H9 (cell line): ENCODE measurements around the gene KIF6. TPM values are rescaled to one million over a fixed set of nuclear protein-coding genes. Genes with fewer than 3 reads are reported as not detected.

Source experiments
- DNase-seq: peaks from one replicate; pipeline ENCODE4 v3.0.0-alpha.2; 2017
- H2AFZ ChIP-seq: one replicate; pipeline ENCODE4 v1.6.1; 2013; ENCODE audit warnings: mild to moderate bottlenecking, low read length, control low read depth, moderate library complexity
- H2AK5ac ChIP-seq: 2 replicates; pipeline ENCODE4 v1.6.1; 2013; ENCODE audit warnings: low read length, control low read depth, mixed read lengths; ENCODE audit not compliant: insufficient read length
- H2BK120ac ChIP-seq: one replicate; pipeline ENCODE4 v1.6.1; 2013; ENCODE audit warnings: low read depth, mild to moderate bottlenecking, low read length, control low read depth, inconsistent platforms; ENCODE audit not compliant: poor library complexity, severe bottlenecking
- H2BK12ac ChIP-seq: 2 replicates; pipeline ENCODE4 v1.6.1; 2013; ENCODE audit warnings: low read length, control low read depth, mixed read lengths, low read depth; ENCODE audit not compliant: insufficient read length
- H2BK15ac ChIP-seq: 2 replicates; pipeline ENCODE4 v1.6.1; 2013; ENCODE audit warnings: low read depth, low read length, control low read depth
- H2BK20ac ChIP-seq: one replicate; pipeline ENCODE4 v1.6.1; 2013; ENCODE audit warnings: low read depth, mild to moderate bottlenecking, low read length, control low read depth, inconsistent platforms; ENCODE audit not compliant: poor library complexity, severe bottlenecking
- H2BK5ac ChIP-seq: 2 replicates; pipeline ENCODE4 v1.6.1; 2013; ENCODE audit warnings: low read length, control low read depth, mixed read lengths; ENCODE audit not compliant: insufficient read length
- H3K14ac ChIP-seq: 2 replicates; pipeline ENCODE4 v1.6.1; 2013; ENCODE audit warnings: low read length, control low read depth; ENCODE audit not compliant: insufficient read depth
- H3K18ac ChIP-seq: 2 replicates; pipeline ENCODE4 v1.6.1; 2013; ENCODE audit warnings: low read depth, mild to moderate bottlenecking, mixed read lengths, low read length, control low read depth; ENCODE audit not compliant: insufficient read length
- H3K23ac ChIP-seq: 2 replicates; pipeline ENCODE4 v1.6.1; 2013; ENCODE audit warnings: low read length, control low read depth, mixed read lengths, low read depth; ENCODE audit not compliant: insufficient read length
- H3K23me2 ChIP-seq: 2 replicates; pipeline ENCODE4 v1.6.1; 2013; ENCODE audit warnings: low read depth, mild to moderate bottlenecking, mixed read lengths, low read length, control low read depth; ENCODE audit not compliant: insufficient read length, poor library complexity, severe bottlenecking
- H3K27ac ChIP-seq: 2 replicates; pipeline ENCODE4 v1.5.1; 2013; ENCODE audit warnings: low read length, control low read depth, mixed read lengths, low read depth; ENCODE audit not compliant: insufficient read length
- H3K27me3 ChIP-seq: 2 replicates; pipeline ENCODE4 v1.6.1; 2013; ENCODE audit warnings: low read length, control low read depth, inconsistent platforms; ENCODE audit not compliant: insufficient read depth
- H3K4ac ChIP-seq: 2 replicates; pipeline ENCODE4 v1.6.1; 2013; ENCODE audit warnings: low read depth, mild to moderate bottlenecking, control low read depth, inconsistent platforms, low read length, moderate library complexity
- H3K4me1 ChIP-seq: 2 replicates; pipeline ENCODE4 v1.6.1; 2013; ENCODE audit warnings: low read length, control low read depth, inconsistent platforms; ENCODE audit not compliant: insufficient read depth
- H3K4me2 ChIP-seq: 2 replicates; pipeline ENCODE4 v1.6.1; 2013; ENCODE audit warnings: low read length, control low read depth, mixed read lengths; ENCODE audit not compliant: insufficient read length, insufficient read depth
- H3K56ac ChIP-seq: 2 replicates; pipeline ENCODE4 v1.6.1; 2013; ENCODE audit warnings: low read depth, mild to moderate bottlenecking, mixed read lengths, low read length, control low read depth; ENCODE audit not compliant: insufficient read length
- H3K79me1 ChIP-seq: 2 replicates; pipeline ENCODE4 v1.6.1; 2013; ENCODE audit warnings: low read depth, mild to moderate bottlenecking, moderate library complexity, low read length, control low read depth, inconsistent platforms; ENCODE audit not compliant: insufficient read depth, poor library complexity, severe bottlenecking
- H3K79me2 ChIP-seq: 2 replicates; pipeline ENCODE4 v1.6.1; 2013; ENCODE audit warnings: low read length, control low read depth, inconsistent platforms; ENCODE audit not compliant: insufficient read depth
- H3K9ac ChIP-seq: 2 replicates; pipeline ENCODE4 v1.6.1; 2013; ENCODE audit warnings: low read length, control low read depth, mixed read lengths; ENCODE audit not compliant: insufficient read length; ENCODE audit errors: extremely low read depth
- H3K9me3 ChIP-seq: one replicate; pipeline ENCODE4 v1.6.1; 2013; ENCODE audit warnings: low read depth, low read length, inconsistent platforms; ENCODE audit not compliant: control insufficient read depth
- H3T11ph ChIP-seq: one replicate; pipeline ENCODE4 v1.6.1; 2013; ENCODE audit warnings: mild to moderate bottlenecking, low read length, control low read depth, inconsistent platforms
- H4K20me1 ChIP-seq: one replicate; pipeline ENCODE4 v1.6.1; 2013; ENCODE audit not compliant: control insufficient read depth, insufficient read length, insufficient read depth
- H4K5ac ChIP-seq: 2 replicates; pipeline ENCODE4 v1.6.1; 2013; ENCODE audit warnings: low read depth, mild to moderate bottlenecking, mixed read lengths, low read length, control low read depth; ENCODE audit not compliant: insufficient read length
- H4K8ac ChIP-seq: replicated peaks from 2 replicates; pipeline ENCODE4 v1.6.1; 2013; ENCODE audit warnings: low read length, control low read depth, mixed read lengths, low read depth; ENCODE audit not compliant: insufficient read length
- H4K91ac ChIP-seq: 2 replicates; pipeline ENCODE4 v1.6.1; 2013; ENCODE audit warnings: low read depth, mild to moderate bottlenecking, moderate library complexity, mixed read lengths, low read length, control low read depth; ENCODE audit not compliant: insufficient read length
- H3K27ac Mint-ChIP-seq, 3 experiments: 2 replicates in 2 of 3; 3 replicates in 1 of 3; pipeline ENCODE4 v1.8.0; 2020 to 2021; ENCODE audit warnings: mixed read lengths in 3 of 3, mild to moderate bottlenecking in 1 of 3, moderate library complexity in 1 of 3
- H3K27me3 Mint-ChIP-seq: 2 replicates; pipeline ENCODE4 v1.8.0; 2021; ENCODE audit warnings: low read depth, mild to moderate bottlenecking, moderate library complexity, mixed read lengths
- H3K36me3 Mint-ChIP-seq, 3 experiments: 2 replicates in 2 of 3; 3 replicates in 1 of 3; pipeline ENCODE4 v1.8.0; 2020 to 2021; ENCODE audit warnings: low read depth in 3 of 3, mixed read lengths in 3 of 3; ENCODE audit not compliant: insufficient read depth in 1 of 3
- H3K4me1 Mint-ChIP-seq, 2 experiments: 2 replicates each; pipeline ENCODE4 v1.8.0; 2020; ENCODE audit warnings: mixed read lengths in 2 of 2
- H3K4me3 Mint-ChIP-seq, 2 experiments: 2 replicates in 1 of 2; 3 replicates in 1 of 2; pipeline ENCODE4 v1.8.0; 2020 to 2021; ENCODE audit warnings: mild to moderate bottlenecking in 2 of 2, mixed read lengths in 2 of 2, moderate library complexity in 1 of 2
- H3K9me3 Mint-ChIP-seq, 2 experiments: 2 replicates in 1 of 2; 3 replicates in 1 of 2; pipeline ENCODE4 v1.8.0; 2020; ENCODE audit warnings: mild to moderate bottlenecking in 2 of 2, mixed read lengths in 2 of 2, moderate library complexity in 1 of 2
- CTCF ChIP-seq: fragments of 200-600 bp; sonication (generic); conservative IDR thresholded peaks from 3 replicates; pipeline ENCODE4 v1.8.0; 2021; ENCODE audit warnings: antibody characterized with exemption, mild to moderate bottlenecking
- WGBS: extraction: QIAGEN DNeasy Blood & Tissue Kit; methylation state at CpG from one replicate; pipeline ENCODE4 v1.1.7; 2013; ENCODE audit warnings: missing lambda C conversion rate, low lambda C conversion rate, mixed read lengths; ENCODE audit not compliant: insufficient read length; ENCODE audit errors: extremely low coverage; 5-methylcytosine and 5-hydroxymethylcytosine counted together
- total RNA-seq: library from RNA; stranded (reverse); gene quantifications from 2 replicates; pipeline ENCODE4 v1.2.1, GENCODE V29; 2021

Gene KIF6
- total RNA-seq, 1 experiment from 2014 or later: 0.63 TPM

- no peaks in the 10 kb centered on the region for H3K4me1 ChIP-seq
- no CpG with 5 or more reads among the region's 1 CpG for WGBS
- no peaks in the 10 kb centered on the region for H3K9me3 ChIP-seq
- H3K27ac ChIP-seq: no peak overlapping the region
- no peaks in the 10 kb centered on the region for H3K27me3 Mint-ChIP-seq
- no peak overlapping the region for H3K18ac ChIP-seq
- H3T11ph ChIP-seq: no peak overlapping the region
- H4K5ac ChIP-seq: no peak overlapping the region
- no peaks in the 10 kb centered on the region for H3K79me1 ChIP-seq
- H4K8ac ChIP-seq: no peak overlapping the region
- no peak overlapping the region for H2BK120ac ChIP-seq
- no peak overlapping the region for H3K4me3 Mint-ChIP-seq
- no peaks in the 10 kb centered on the region for H3K79me2 ChIP-seq
- H3K9ac ChIP-seq: no peak overlapping the region
- no peaks in the 10 kb centered on the region for H3K9me3 Mint-ChIP-seq
- H2BK5ac ChIP-seq: no peak overlapping the region
- H2BK20ac ChIP-seq: no peak overlapping the region
- H2BK15ac ChIP-seq: no peak overlapping the region
- no peak overlapping the region for H4K91ac ChIP-seq
- H4K20me1 ChIP-seq: no peaks in the 10 kb centered on the region
- H3K27ac Mint-ChIP-seq: no peak overlapping the region
- H3K23ac ChIP-seq: no peak overlapping the region
- no peaks in the 10 kb centered on the region for H3K27me3 ChIP-seq
- no peaks in the 10 kb centered on the region for H3K36me3 Mint-ChIP-seq
- no peaks in the 10 kb centered on the region for H3K23me2 ChIP-seq
- H3K14ac ChIP-seq: no peak overlapping the region
- H2AFZ ChIP-seq: no peak overlapping the region
- H3K4me1 Mint-ChIP-seq: peaks cover 3 to 5% of the 10 kb centered on the region in 2 experiments; a peak in 2 of 4 replicates
- no peak for DNase-seq
- H3K4ac ChIP-seq: no peak overlapping the region
- H2AK5ac ChIP-seq: no peak overlapping the region
- H3K4me2 ChIP-seq: no peak overlapping the region
- no peak for TF ChIP-seq CTCF
- no peak overlapping the region for H3K56ac ChIP-seq
- no peak overlapping the region for H2BK12ac ChIP-seq
These were observed 24.8 kb downstream of the KIF6 start for GRCh38 chr6:39700362-39700761.
